GM23338 (cell line): Measurements from ENCODE around the gene TTC1. TPM values are rescaled to one million over a fixed set of nuclear protein-coding genes. Genes with fewer than 3 reads are reported as not detected.

Experiments used
- ATAC-seq: fragments of 200-7000 bp; cut with Tn5 transposase; 3 replicates; pipeline ENCODE4 v1.9.1; 2020
- DNase-seq: peaks from one replicate; pipeline ENCODE4 v3.0.0-alpha.2; 2015; ENCODE audit warnings: low spot score
- H2AFZ ChIP-seq: fragments of 200-600 bp; sonication (generic); 2 replicates; pipeline ENCODE4 v1.8.0; 2016; ENCODE audit warnings: antibody characterized with exemption, mild to moderate bottlenecking, moderate library complexity
- H3F3A ChIP-seq: fragments of 200-600 bp; sonication (generic); replicated peaks from 2 replicates; pipeline ENCODE4 v1.8.0; 2017; ENCODE audit warnings: antibody characterized with exemption, mixed run types, low read depth
- H3K27ac ChIP-seq: fragments of 200-600 bp; sonication (generic); 2 replicates; pipeline ENCODE4 v1.6.1; 2016; ENCODE audit warnings: low read depth
- H3K27me3 ChIP-seq: fragments of 200-600 bp; sonication (generic); 2 replicates; pipeline ENCODE4 v1.8.0; 2016; ENCODE audit warnings: mild to moderate bottlenecking, mixed run types, moderate library complexity; ENCODE audit not compliant: insufficient read depth
- H3K36me3 ChIP-seq: fragments of 200-600 bp; sonication (generic); 2 replicates; pipeline ENCODE4 v1.8.0; 2016; ENCODE audit warnings: mild to moderate bottlenecking; ENCODE audit not compliant: insufficient read depth
- H3K4me1 ChIP-seq: fragments of 200-600 bp; sonication (generic); 2 replicates; pipeline ENCODE4 v1.8.0; 2016; ENCODE audit warnings: mild to moderate bottlenecking, moderate library complexity; ENCODE audit not compliant: insufficient read depth
- H3K4me2 ChIP-seq: fragments of 200-600 bp; sonication (generic); 2 replicates; pipeline ENCODE4 v1.7.1; 2017; ENCODE audit warnings: mixed run types
- H3K4me3 ChIP-seq: fragments of 200-600 bp; sonication (generic); 2 replicates; pipeline ENCODE4 v1.6.1; 2016; ENCODE audit warnings: mixed run types
- H3K79me2 ChIP-seq: fragments of 200-600 bp; sonication (generic); replicated peaks from 2 replicates; pipeline ENCODE4 v1.8.0; 2017; ENCODE audit warnings: mild to moderate bottlenecking; ENCODE audit not compliant: insufficient read depth
- H3K9me2 ChIP-seq: fragments of 200-600 bp; sonication (generic); 2 replicates; pipeline ENCODE4 v1.8.0; 2017; ENCODE audit not compliant: insufficient read depth
- H4K20me1 ChIP-seq: fragments of 200-600 bp; sonication (generic); replicated peaks from 2 replicates; pipeline ENCODE4 v1.8.0; 2017; ENCODE audit warnings: mild to moderate bottlenecking; ENCODE audit not compliant: insufficient read depth
- H3K27ac Mint-ChIP-seq: 2 replicates; pipeline ENCODE4 v1.8.0; 2020; ENCODE audit warnings: inconsistent platforms, mild to moderate bottlenecking, moderate library complexity, mixed read lengths
- H3K27me3 Mint-ChIP-seq: 3 replicates; pipeline ENCODE4 v1.8.0; 2022; ENCODE audit warnings: low read depth, mild to moderate bottlenecking, moderate library complexity, mixed read lengths, inconsistent platforms; ENCODE audit not compliant: insufficient read depth, poor library complexity
- H3K36me3 Mint-ChIP-seq: 3 replicates; pipeline ENCODE4 v1.8.0; 2021; ENCODE audit warnings: low read depth, mild to moderate bottlenecking, inconsistent platforms, moderate library complexity, mixed read lengths
- H3K4me1 Mint-ChIP-seq: 3 replicates; pipeline ENCODE4 v1.8.0; 2020; ENCODE audit warnings: mild to moderate bottlenecking, inconsistent platforms, mixed read lengths
- H3K4me3 Mint-ChIP-seq: 3 replicates; pipeline ENCODE4 v1.8.0; 2021; ENCODE audit warnings: moderate library complexity, mild to moderate bottlenecking, inconsistent platforms, mixed read lengths
- H3K9me3 Mint-ChIP-seq: 3 replicates; pipeline ENCODE4 v1.8.0; 2020; ENCODE audit warnings: moderate library complexity, mild to moderate bottlenecking, inconsistent platforms, mixed read lengths
- CREB1 ChIP-seq: fragments of 250-450 bp; sonication (Bioruptor Pico); IDR thresholded peaks from 2 replicates; pipeline ENCODE4 v1.5.0; 2020; ENCODE audit warnings: low read depth, mild to moderate bottlenecking, moderate library complexity
- CTCF ChIP-seq, 2 experiments: fragments of 200-600 bp in 1 of 2; sonication (generic) in 1 of 2; conservative IDR thresholded peaks; 2 replicates each; pipeline versions ENCODE4 v1.5.1 to v1.6.1; 2016 to 2017; ENCODE audit warnings: antibody characterized with exemption in 2 of 2, low read depth in 2 of 2, mild to moderate bottlenecking in 2 of 2, moderate library complexity in 1 of 2
- ETS1 ChIP-seq: IDR thresholded peaks from 2 replicates; pipeline ENCODE4 v1.6.1; 2016; ENCODE audit warnings: antibody characterized with exemption
- EZH2 ChIP-seq: fragments of 200-600 bp; sonication (generic); IDR thresholded peaks from one replicate; pipeline ENCODE4 v1.8.0; 2017; ENCODE audit warnings: antibody characterized with exemption, mild to moderate bottlenecking, low read depth; ENCODE audit not compliant: unreplicated experiment
- EZH2phosphoT487 ChIP-seq: fragments of 200-600 bp; sonication (generic); IDR thresholded peaks from one replicate; pipeline ENCODE4 v1.8.1; 2018; ENCODE audit warnings: antibody characterized with exemption; ENCODE audit not compliant: unreplicated experiment
- JUNB ChIP-seq: IDR thresholded peaks from one replicate; pipeline ENCODE4 v1.6.1; 2016; ENCODE audit warnings: antibody characterized with exemption; ENCODE audit not compliant: unreplicated experiment
- NANOG ChIP-seq: IDR thresholded peaks from 2 replicates; pipeline ENCODE4 v1.6.1; 2016; ENCODE audit warnings: antibody characterized with exemption, borderline replicate concordance
- POLR2AphosphoS5 ChIP-seq: IDR thresholded peaks from 2 replicates; pipeline ENCODE4 v1.6.1; 2016; ENCODE audit warnings: antibody characterized with exemption, low read depth
- REST ChIP-seq: IDR thresholded peaks from one replicate; pipeline ENCODE4 v1.6.1; 2018; ENCODE audit warnings: antibody characterized with exemption; ENCODE audit not compliant: unreplicated experiment
- STAT1 ChIP-seq: IDR thresholded peaks from one replicate; pipeline ENCODE4 v1.6.1; 2016; ENCODE audit warnings: antibody characterized with exemption; ENCODE audit not compliant: unreplicated experiment
- ZNF114 ChIP-seq: fragments of 250-450 bp; sonication (Bioruptor Pico); IDR thresholded peaks from 2 replicates; pipeline ENCODE4 v1.5.0; 2020; ENCODE audit warnings: mild to moderate bottlenecking, moderate library complexity
- ZNF331 ChIP-seq: fragments of 250-450 bp; sonication (Bioruptor Pico); IDR thresholded peaks from 2 replicates; pipeline ENCODE4 v1.5.0; 2020; ENCODE audit warnings: low read depth, mild to moderate bottlenecking, moderate library complexity
- ZNF462 ChIP-seq: fragments of 250-450 bp; sonication (Bioruptor Pico); IDR thresholded peaks from 2 replicates; pipeline ENCODE4 v1.5.0; 2020; ENCODE audit warnings: mild to moderate bottlenecking, moderate library complexity
- polyA plus RNA-seq: library from polyadenylated mRNA; unstranded; fragments of >200 nt; fragmentation: Nextera tagmentation; extraction: Ambion mirVana; gene quantifications from 2 replicates; pipeline ENCODE4 v1.2.1, GENCODE V29; 2016
- total RNA-seq: library from RNA; depleted of rRNA; stranded (reverse); fragments of >200 nt; shearing (Covaris generic); gene quantifications from 2 replicates; pipeline ENCODE4 v1.2.3, GENCODE V29; 2014

TTC1 gene
- total and polyA plus RNA-seq, 2 experiments from 2014 or later, result 48.9 to 131 TPM

- DNase-seq (no peak), ATAC-seq (no peak)
- Mint-ChIP-seq H3K27ac (no peak overlapping the region), H3K36me3 (no peaks in the 10 kb centered on the region), H3K27me3 (peaks cover 13% of the 10 kb centered on the region), H3K9me3 (peaks cover 7% of the 10 kb centered on the region; the same call in 2 of the 3 replicates), H3K4me1 (no peaks in the 10 kb centered on the region), H3K4me3 (no peak overlapping the region)
- Histone ChIP-seq H4K20me1 (no peaks in the 10 kb centered on the region), H3K4me1 (no peaks in the 10 kb centered on the region), H3F3A (no peaks in the 10 kb centered on the region), H3K4me3 (no peak overlapping the region), H3K4me2 (no peak overlapping the region), H3K79me2 (no peaks in the 10 kb centered on the region), H3K27ac (no peak overlapping the region), H2AFZ (no peak overlapping the region), H3K36me3 (no peaks in the 10 kb centered on the region), H3K9me2 (no peaks in the 10 kb centered on the region), H3K27me3 (peaks cover under 1% of the 10 kb centered on the region; the same call in 1 of the 2 replicates)
- TF ChIP-seq CREB1 (CRISPR knock-in tag) (no peak), STAT1 (no peak), JUNB (no peak), NANOG (no peak), REST (no peak), EZH2phosphoT487 (no peak), ETS1 (no peak), ZNF114 (CRISPR knock-in tag) (no peak), ZNF331 (no peak), EZH2 (no peak), POLR2AphosphoS5 (no peak), CTCF (conservative IDR thresholded peaks at IDR 0.05; ENCODE audit: low read depth in 2 of 2) (no peak), ZNF462 (CRISPR knock-in tag) (no peak)
Measured at GRCh38 chr5:159993194-159993593, 15.7 kb upstream of the TTC1 start.
